NCI-H128 (cell line): ENCODE results near the gene SPG7.
"Not testable (repeated sequence)": the region's sequence is repeated elsewhere in the genome, so short reads cannot be mapped to it uniquely, and the experiment has no call there.

ENCODE experiments used
- DNase-seq: peaks from one replicate; lab custom pipeline; 2025; ENCODE audit not compliant: unreplicated experiment; lab: John Stamatoyannopoulos, UW

SPG7 gene

DNA sequence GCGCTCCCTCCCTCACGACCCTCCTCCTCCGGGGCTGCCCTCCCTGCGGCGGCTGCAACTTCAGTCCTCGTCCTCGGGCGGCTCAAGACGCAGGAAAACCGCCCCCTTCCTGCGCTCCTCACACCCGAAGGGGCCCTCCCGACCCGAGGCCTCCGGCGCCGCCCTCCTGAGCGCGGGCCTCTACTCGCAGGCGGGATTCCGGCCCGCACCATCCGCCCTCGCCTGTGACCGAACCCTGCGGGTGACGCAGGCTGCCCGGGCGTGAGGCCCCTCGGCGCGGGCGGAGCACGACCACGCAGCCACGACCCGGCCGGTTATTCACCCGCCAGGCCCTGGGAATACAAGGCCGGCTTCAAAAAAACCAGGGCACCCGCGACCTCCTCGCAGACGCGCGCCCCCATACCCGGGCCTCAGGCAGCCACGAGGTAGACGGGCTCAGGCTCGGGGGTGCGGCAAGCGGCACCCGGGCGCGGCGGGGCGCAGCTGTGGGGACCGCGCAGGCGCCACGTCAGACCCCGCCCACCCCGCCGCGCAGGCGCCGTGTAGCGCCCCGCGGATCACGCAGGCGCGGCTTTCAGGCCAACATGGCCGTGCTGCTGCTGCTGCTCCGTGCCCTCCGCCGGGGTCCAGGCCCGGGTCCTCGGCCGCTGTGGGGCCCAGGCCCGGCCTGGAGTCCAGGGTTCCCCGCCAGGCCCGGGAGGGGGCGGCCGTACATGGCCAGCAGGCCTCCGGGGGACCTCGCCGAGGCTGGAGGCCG lies at the start of gene SPG7:
Gene SPG7 (plus strand): TSS at position 570 of the 757 bp plus-strand sequence. CDS start 15 bp downstream, at position 585.
- peak; percentile 39 for DNase-seq

DNA sequence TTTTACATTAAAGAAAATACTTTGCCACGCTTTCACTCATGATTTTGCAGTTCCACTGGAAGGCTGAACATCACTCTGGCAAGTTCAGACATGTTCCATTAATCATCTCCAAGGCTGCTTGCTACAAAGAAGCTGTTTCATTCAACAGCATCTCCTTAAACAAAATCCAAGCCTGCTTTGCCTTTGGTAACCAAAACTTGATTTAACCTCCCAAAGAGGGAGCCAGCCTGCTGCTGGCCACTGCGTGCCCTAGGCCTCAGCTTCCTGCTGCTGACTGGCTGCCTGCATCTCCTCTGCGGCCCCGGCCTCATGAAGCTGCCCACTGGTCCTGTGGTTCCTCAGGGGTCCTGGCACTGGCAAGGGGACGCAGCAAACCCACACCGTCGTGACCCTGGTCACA lies 49.7 kb upstream of the SPG7 start:
- DNase-seq: no peak

DNA sequence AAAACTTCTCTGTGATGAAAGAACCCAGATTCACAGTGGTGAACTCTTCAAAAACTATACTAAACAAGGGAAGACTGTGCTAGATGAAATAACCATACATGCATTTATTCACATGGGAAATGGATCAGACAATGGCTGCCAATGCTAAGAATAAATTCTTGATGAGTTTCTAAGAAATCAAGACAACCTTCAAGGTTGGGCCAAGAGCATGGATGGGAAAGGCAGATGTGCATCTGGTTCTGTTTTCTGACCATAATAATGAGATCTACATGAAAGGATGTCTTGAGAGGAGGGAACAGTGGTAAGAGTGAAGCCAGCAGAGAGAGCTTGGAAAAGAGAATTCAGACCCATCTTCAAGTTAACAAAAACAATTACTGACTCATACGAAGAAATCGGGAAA lies 49.2 kb upstream of the SPG7 start:
- no peak for DNase-seq

DNA sequence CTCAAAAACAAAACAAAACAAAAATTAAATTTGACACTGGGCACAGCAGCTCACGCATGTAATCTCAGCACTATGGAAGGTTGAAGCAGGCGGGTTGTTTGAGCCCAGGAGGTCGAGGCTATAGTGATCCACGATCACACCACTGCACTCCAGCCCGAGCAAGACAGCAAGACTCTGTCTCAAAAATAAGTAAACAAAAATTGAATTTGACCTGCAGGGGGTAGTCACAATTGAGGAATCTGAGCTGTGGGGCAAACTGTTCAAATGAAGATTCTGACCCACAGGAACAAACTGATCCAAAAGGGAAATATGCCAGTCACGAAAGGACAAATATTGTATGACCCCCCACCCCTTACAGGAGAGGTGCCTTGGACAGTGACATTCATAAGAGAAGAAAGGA lies 47.6 kb upstream of the SPG7 start:
- DNase-seq: no peak

DNA sequence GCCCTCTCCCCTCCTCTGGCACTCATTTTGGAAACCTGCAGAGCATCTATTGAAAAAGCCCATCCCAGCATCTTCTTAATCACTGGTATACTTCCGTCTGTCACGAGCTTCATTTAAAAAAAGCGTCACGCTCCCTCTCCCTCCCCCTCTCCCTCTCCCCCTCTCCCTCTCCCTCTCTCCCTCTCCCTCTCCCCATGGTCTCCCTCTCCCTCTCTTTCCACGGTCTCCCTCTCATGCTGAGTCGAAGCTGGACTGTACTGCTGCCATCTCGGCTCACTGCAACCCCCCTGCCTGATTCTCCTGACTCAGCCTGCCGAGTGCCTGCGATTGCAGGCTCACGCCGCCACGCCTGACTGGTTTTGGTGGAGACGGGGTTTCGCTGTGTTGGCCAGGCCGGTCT lies 46.3 kb upstream of the SPG7 start:
- not testable (repeated sequence) for DNase-seq

DNA sequence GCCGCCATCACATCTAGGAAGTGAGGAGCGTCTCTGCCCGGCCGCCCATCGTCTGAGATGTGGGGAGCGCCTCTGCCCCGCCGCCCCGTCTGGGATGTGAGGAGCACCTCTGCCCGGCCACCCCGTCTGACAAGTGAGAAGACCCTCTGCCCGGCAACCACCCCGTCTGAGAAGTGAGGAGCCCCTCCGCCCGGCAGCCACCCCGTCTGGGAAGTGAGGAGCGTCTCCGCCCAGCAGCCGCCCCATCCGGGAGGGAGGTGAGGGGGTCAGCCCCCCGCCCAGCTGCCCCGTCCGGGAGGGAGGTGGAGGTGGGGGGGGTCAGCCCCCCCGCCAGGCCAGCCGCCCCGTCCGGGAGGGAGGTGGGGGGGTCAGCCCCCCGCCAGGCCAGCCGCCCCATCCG lies 45.6 kb upstream of the SPG7 start:
- not testable (repeated sequence) for DNase-seq

DNA sequence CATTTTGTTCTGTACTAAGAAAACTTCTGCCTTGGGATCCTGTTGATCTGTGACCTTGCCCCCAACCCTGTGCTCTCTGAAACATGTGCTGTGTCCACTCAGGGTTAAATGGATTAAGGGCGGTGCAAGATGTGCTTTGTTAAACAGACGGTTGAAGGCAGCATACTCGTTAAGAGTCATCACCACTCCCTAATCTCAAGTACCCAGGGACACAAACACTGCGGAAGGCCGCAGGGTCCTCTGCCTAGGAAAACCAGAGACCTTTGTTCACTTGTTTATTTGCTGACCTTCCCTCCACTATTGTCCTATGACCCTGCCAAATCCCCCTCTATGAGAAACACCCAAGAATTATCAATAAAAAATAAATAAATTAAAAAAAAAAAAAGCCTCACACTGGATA lies 44.9 kb upstream of the SPG7 start:
- not testable (repeated sequence) for DNase-seq

DNA sequence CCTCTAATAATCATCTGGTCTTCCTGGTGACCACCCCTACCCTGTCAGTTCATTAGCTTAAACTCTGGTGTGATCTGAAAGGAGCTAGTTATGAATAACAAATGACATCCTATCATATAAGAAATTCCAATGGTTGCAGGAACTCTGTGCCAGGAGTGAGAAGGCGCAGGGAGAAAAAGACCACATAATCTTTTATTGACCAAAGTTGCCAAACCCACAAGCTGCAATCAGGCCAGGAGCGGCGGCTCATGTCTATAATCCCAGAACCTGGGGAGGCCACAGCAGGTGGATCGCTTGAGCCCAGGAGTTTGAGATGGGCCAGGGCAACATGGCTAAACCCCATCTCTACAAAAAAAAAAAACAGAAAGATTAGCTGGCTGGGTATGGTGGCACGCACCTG lies 41.3 kb upstream of the SPG7 start:
- DNase-seq: no peak

DNA sequence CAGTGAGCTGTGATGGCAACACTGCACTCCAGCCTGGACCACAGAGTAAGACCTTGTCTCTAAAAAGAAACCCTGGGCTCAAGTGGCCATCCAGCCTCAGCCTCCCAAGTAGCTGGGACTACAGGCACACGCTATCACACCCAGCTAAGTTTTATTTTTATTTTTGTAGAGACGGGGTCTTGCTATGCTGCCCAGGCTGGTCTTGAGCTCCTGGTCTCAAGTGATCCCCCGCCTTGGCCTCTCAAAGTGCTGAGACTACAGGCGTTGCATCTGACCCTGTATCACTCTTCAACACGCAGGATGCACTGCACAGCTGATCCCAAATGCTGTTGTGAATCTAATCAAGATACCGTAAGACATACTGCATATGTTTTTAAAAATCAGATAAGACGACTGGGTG lies 40.8 kb upstream of the SPG7 start:
- no peak for DNase-seq

DNA sequence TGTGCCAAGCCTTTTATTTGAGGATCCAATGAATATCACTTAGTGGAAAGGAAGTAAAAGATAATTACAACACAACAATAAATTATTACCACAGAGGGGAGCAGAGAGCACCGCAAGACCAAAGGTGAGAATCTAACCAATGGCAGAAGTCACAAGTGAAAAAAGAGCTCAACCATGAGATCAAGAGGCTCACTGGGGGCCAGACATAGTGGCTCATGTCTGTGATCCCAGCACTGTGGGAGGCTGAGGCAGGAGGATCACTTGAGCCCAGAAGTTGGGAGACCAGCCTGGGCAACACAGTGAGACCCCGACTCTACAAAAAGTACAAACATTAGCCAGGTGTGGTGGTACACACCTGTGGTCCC lies 35.5 kb upstream of the SPG7 start:
- DNase-seq: no peak

DNA sequence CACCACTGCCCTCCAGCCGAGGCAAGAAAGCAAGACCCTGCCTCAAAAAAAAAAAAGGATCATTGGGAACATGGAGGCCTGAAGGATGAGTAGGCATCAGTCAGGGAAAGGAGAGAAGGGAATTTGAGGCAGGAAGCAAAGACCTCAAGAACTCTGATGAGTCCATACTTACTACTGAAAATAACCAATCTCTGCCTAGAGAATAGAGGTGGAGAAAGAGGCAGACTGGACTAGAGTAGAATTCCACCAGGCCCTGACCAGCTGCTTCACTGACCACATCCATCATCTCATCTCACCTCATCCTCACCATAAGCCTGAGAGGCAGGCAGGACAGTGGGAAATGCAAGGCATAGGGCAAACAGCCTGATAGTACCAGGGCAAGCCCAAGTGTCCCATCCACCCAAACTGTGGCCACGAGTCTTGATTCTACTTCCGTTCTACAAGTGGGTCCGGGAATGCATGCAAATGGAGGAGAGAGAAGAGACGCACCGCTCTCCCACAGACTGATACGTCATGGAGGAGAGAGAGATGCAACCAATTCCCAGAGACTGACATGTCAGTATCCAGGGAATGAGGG lies 35.0 kb upstream of the SPG7 start:
- no peak for DNase-seq

DNA sequence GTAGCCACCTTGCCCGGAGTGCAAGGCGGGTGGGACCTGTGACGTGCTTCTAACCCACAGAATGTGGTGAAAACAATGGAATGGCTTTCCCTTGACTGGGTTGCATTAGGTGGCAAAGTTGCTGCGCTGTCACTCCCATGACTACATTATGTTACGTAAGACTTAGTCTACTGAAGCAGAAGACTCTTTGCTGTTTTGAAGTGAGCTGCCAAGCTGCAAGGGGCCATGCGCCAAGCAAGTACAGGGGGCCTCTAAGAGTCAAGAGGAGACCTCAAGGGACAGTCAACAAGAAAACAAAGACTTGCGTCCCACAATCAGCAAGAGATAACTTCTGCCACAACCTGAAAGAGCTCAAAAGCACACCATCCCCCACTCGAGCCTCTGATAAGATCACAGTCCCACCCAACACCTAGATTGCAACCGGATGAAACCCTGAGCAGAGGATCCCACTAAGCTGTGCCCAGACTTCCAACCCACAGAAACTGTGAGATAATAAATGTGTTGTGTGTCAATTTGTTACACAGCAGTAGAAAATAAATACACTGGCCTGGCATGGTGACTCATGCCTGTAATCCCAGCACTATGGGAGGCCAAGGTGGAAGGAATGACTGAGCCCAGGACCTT lies 34.3 kb upstream of the SPG7 start:
- DNase-seq: no peak

DNA sequence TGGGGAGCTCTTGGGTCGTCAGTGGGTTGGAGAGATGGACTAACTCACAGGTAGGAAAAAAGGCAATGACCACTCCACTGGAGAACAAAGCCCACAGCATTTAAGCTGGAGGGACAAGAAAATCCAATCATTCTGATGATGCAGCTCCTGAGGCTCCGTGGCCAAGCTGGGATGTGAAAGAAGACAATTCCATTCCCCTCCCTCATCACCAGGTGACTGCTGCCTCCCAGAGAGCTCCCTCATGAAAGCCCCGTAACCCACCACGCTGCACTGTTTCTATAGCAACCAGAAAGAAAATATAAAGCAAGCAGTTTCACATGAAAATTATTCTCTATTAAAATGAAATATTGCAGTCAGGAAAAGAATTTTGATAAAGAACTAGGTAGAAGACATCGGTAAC lies 33.1 kb upstream of the SPG7 start:
- DNase-seq: no peak

DNA sequence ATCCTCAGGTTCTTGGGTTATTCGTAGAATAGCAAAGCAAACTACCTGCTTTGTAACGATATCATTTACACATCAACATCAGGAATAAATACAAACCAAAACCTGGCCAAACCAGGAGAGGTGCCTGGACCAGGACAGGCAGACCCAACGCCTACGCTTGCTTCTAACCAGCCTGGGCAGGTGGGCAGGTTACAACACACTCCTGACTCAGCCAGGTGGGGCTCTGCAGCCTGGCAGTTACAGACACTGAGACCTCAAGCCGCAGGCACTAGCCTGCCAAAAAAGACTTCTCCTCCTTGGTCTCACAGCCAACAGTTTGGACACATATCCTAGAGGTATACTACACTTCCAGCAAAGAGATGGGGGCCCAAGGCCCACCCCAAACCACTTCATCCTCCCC lies 31.8 kb upstream of the SPG7 start:
- no peak for DNase-seq

DNA sequence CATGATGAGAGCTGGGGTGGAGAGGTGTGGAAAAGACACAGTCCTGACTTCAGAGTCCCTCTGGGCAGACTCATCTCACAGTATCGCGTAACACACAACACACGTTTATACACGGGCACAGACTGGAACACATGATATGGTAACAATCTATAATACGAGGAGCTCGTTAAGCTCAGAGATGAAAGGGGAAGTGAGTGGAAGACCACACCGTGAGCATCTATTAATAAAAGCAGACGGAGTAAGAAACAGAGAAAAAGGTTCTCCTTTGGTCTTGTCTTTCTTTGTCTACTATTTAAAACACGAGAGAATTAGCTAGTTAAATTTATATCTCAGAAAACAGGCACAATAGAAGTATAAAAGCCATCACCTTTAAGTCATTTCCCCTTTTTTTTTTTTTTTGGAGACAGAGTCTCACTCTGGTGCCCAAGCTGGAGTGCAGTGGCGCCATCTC lies 31.4 kb upstream of the SPG7 start:
- DNase-seq: no peak

DNA sequence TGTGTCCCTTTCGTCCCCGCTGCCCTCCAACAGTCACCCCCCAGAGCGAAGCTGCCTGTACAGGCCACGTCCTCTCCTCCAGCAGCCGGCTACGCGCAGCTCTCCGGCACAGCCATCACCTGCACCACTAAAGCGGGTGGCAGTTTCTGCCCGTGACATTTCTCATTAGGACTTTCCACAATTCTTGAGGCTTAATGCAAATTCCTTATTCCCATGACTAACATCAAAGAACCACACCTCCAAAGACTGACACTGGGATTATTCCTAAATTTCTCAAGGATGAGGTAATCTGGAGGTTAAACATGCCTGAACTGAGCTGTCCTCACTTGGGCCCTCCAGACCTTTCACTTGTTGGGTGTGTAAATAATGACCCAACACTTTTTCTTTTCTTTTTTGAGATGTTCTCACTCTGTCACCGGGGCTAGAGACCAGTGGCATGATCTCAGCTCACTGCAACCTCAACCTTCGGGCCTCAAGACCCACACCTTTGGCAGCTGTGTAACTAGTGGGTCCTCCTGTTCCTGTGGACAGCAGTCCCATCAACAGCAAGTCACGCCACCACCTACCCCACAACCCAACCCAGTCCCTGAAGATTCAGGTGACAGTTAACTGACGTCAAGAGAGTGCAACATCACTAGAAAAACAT lies 29.5 kb upstream of the SPG7 start:
- no peak for DNase-seq

DNA sequence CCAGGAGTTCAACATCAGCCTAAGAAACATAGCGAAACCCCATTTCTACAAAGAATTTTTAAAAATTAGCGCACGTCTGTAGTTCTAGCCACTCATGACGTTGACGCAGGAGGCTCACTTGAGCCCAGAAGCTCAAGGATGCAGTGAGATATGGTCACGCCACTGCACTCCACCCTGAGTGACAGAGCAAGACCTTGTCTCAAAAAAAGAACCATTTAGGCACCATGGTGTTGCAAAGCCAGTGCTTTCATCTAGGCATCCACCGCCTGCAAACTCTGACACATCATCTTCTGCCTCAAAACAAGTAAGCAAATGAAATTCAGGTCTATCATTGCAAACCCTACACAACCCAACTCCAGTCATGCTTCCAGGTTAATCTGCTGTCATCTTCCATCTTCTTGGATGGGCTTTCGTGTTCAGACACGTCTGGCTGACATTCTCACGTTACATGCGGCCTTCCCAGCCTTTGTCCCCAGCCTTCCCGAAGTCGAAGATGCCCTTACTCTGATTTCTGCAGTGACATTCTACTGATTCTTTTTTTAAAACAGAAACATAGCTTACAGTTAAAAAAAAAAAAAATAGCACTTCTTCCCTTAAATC lies 26.7 kb upstream of the SPG7 start:
- DNase-seq: no peak

DNA sequence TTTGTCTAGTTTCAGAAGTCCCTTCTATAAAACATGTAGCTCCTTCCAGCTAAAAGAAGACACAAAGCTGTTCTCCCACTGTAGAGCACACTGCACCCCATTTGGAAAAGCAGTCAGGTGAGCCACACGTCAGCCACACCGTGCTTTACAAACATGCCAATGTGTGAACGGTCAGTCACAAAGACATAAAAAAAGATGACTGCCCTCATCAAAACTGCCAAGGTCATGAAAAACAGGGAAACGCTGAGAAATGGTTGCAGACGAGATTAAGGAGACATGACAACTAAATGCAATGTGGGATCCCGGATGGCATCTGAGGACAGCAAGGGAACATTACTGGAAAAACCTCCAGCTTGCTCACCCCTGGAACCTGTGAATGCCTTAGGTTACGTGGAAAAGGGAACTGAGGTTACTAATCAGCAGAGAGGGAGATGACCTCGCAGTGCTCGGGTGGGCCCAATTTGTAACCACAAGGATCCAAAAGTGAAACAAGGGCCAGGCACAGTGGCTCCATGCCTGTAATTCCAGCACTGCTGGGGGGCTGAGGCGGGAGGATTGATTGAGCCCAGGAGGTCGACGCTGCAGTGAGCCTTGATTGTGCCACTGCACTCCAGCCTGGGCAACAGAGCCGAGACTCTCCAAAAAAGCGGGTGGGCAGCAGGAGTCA lies 25.9 kb upstream of the SPG7 start:
- no peak for DNase-seq

DNA sequence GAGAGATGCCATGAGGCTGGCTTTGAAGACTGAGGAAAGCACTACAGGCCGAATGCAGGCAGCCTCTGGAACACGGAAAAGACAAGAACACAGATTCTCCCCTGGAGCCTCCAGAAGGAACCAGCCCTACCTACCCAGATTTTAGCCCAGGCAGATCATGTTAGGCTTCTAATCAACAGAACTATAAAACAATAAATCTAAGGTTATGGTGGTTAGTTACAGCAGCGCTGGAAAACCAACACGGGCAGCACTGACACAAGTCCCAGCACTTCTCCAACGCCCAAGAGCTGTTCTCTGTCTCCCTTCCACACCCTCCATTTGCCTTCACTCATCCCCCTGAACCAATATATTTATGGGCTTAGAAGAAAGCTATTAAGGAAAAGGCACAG lies 25.4 kb upstream of the SPG7 start:
- no peak for DNase-seq

DNA sequence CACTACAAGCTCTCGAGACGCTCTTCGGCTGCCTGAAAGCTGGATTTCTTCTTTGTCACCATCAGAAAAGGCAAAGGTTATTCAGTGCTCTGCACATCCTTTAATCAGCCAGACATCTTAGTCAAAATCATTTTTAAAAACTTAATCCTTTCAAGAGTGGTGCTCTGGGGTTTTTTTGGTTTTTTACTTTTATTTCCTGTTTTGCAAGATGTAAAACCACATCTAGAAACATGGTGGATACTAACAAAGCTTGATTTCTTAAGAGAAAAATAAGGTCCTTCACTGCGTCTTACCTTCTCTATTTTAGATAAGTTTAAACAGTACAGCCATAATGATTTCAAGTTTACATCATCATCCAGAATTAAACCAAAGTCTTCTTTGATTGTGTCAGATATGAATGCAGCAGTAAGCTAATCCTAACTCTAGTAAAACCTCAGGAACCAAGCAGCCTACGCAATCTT lies 24.1 kb upstream of the SPG7 start:
- DNase-seq: no peak
